Rectal smooth muscle tissue (tissue), 1 donor: Measurements from ENCODE around the gene RNU2-1.

Experiments used
- H3K27ac ChIP-seq: one replicate; pipeline ENCODE4 v1.7.0; 2013; ENCODE audit warnings: low read depth, low read length, inconsistent platforms
- H3K27me3 ChIP-seq: one replicate; pipeline ENCODE4 v1.7.0; 2013; ENCODE audit warnings: low read length; ENCODE audit not compliant: control insufficient read depth, insufficient read depth
- H3K36me3 ChIP-seq: one replicate; pipeline ENCODE4 v1.7.0; 2013; ENCODE audit warnings: low read length; ENCODE audit not compliant: control insufficient read depth, insufficient read depth
- H3K4me1 ChIP-seq: one replicate; pipeline ENCODE4 v1.7.0; 2013; ENCODE audit warnings: low read length; ENCODE audit not compliant: control insufficient read depth, insufficient read depth
- H3K4me3 ChIP-seq: one replicate; pipeline ENCODE4 v1.7.0; 2013; ENCODE audit warnings: low read length
- H3K9ac ChIP-seq: one replicate; pipeline ENCODE4 v1.7.0; 2013; ENCODE audit warnings: low read length

The RNU2-1 gene

DNA sequence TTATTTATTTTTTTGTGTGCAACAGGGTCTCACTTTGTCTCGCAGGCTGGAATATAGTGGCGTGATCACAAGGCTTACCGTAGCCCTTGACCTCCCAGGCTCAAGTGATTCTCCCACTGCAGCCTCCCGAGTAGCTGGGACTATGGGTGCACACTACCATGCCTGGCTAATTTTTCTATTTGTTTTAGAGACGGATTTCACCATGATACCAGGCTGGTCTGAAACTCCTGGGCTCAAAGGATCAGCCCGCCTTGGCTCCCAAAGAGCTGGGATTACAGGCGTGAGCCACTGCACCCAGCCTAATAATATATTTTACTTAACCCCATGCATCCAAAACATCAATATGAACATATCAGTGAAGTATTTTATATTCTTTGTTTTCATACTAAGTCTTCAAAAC is 7.4 kb downstream of the RNU2-1 start:
- no peak overlapping the region for H3K9ac ChIP-seq
- H3K36me3 ChIP-seq: no peaks in the 10 kb centered on the region
- no peaks in the 10 kb centered on the region for H3K27me3 ChIP-seq
- no peaks in the 10 kb centered on the region for H3K4me1 ChIP-seq
- H3K27ac ChIP-seq: no peak overlapping the region
- no peak overlapping the region for H3K4me3 ChIP-seq

GRCh38 chr17:43224146-43224705 is 9.6 kb downstream of the RNU2-1 start:
- no peaks in the 10 kb centered on the region for H3K27me3 ChIP-seq
- no peak overlapping the region for H3K9ac ChIP-seq
- no peak overlapping the region for H3K27ac ChIP-seq
- no peak overlapping the region for H3K4me3 ChIP-seq
- H3K36me3 ChIP-seq: no peaks in the 10 kb centered on the region
- H3K4me1 ChIP-seq: no peaks in the 10 kb centered on the region

DNA sequence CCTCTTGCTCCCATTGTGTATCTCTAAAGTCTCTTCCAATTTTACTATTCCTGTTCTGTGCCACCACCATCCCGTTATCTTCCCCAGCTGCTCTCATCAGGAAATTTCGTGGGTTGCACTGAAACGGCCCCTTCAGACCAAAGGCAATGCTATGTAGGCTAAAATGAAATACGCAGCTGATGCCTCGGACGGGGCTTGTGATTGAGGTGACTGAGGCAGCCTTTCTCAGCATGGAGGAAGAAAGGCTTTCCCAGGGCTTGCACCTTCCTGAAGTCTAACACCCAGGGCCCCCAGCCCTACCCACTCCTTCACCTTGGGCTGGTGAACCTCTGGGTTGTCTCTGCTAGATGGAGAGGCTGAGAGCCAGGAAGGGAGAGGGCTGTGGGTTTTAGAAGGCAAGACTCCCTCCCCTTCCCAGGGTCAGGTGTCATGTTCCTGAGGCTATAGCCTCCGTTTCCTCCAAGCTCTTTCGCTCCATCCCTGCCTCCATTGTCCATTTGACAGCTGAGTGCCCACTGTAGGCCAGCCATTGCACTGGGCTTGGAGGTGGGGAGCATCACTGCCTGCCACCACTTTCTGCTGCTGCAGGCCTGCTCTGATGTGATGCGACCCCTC is 13.2 kb downstream of the RNU2-1 start:
- no peak overlapping the region for H3K4me3 ChIP-seq
- H3K27ac ChIP-seq: no peak overlapping the region
- H3K9ac ChIP-seq: no peak overlapping the region
- no peaks in the 10 kb centered on the region for H3K4me1 ChIP-seq
- no peaks in the 10 kb centered on the region for H3K27me3 ChIP-seq
- H3K36me3 ChIP-seq: peaks cover 4% of the 10 kb centered on the region

GRCh38 chr17:43219746-43220380 is 13.9 kb downstream of the RNU2-1 start:
- Histone ChIP-seq H3K9ac (no peak overlapping the region), H3K36me3 (peaks cover 6% of the 10 kb centered on the region), H3K4me3 (no peak overlapping the region), H3K4me1 (no peaks in the 10 kb centered on the region), H3K27me3 (no peaks in the 10 kb centered on the region), H3K27ac (no peak overlapping the region)

- H3K27me3 ChIP-seq: no peaks in the 10 kb centered on the region
- no peak overlapping the region for H3K9ac ChIP-seq
- H3K36me3 ChIP-seq: peaks cover 6% of the 10 kb centered on the region
- H3K27ac ChIP-seq: no peak overlapping the region
- no peak overlapping the region for H3K4me3 ChIP-seq
- H3K4me1 ChIP-seq: no peaks in the 10 kb centered on the region
These were observed 14.8 kb downstream of the RNU2-1 start for GRCh38 chr17:43219001-43219400.

DNA sequence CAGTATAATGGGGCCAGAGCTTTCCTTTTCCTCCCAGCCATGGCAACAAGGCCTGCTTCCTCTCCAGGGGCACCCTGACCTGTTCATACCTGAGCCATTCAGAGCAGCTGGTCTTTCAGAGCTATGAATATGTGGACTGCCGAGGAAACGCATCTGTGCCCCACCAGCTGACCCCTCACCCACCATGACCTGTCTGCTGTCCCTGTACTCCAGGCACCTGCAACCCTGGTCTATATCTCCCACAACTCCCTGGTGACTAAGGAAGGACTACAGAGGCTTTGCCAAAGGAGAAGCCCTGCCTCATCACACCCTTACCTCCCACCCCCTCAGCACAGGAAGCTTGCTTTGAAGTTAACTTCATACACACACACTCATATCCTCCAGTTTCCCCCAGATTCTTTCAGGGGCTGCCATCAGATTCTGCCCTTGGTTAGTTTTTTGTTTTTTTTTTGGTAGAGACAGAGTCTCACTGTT is 16.1 kb downstream of the RNU2-1 start:
- Histone ChIP-seq H3K27ac (no peak overlapping the region), H3K4me1 (no peaks in the 10 kb centered on the region), H3K36me3 (peaks cover 10% of the 10 kb centered on the region)

GRCh38 chr17:43216762-43217613 is 16.8 kb downstream of the RNU2-1 start:
- Histone ChIP-seq H3K4me1 (peaks cover 3% of the 10 kb centered on the region), H3K36me3 (peaks cover 10% of the 10 kb centered on the region)

More for the DNA sequence above, 16.1 kb downstream of the RNU2-1 start:
- Histone ChIP-seq H3K9ac (no peak overlapping the region), H3K4me3 (no peak overlapping the region), H3K27me3 (no peaks in the 10 kb centered on the region)

DNA sequence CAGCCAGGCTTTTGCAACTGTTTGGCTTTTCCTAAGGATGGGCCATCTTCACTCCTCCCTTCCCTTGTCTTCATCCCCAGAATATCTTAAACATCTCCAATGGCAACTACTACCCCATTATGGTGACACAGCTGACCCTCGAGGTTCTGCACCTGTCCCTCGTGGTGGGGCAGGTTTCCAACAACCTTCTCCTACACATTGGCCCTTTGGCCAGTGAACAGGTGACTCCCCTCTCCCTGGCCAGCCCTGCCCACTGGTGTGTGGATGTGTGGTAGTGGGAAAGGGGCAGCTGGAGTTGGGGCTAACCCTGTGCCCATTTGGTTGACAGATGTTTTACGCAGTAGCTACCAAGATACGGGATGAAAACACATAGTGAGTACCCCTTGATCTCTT is 17.4 kb downstream of the RNU2-1 start:
- Histone ChIP-seq H3K36me3 (peaks cover 10% of the 10 kb centered on the region), H3K27me3 (no peaks in the 10 kb centered on the region), H3K4me1 (peaks cover 3% of the 10 kb centered on the region), H3K4me3 (no peak overlapping the region), H3K27ac (no peak overlapping the region), H3K9ac (no peak overlapping the region)

More at GRCh38 chr17:43216762-43217613, 16.8 kb downstream of the RNU2-1 start:
- no peak overlapping the region for H3K9ac ChIP-seq
- H3K27ac ChIP-seq: no peak overlapping the region
- no peaks in the 10 kb centered on the region for H3K27me3 ChIP-seq
- H3K4me3 ChIP-seq: no peak overlapping the region

DNA sequence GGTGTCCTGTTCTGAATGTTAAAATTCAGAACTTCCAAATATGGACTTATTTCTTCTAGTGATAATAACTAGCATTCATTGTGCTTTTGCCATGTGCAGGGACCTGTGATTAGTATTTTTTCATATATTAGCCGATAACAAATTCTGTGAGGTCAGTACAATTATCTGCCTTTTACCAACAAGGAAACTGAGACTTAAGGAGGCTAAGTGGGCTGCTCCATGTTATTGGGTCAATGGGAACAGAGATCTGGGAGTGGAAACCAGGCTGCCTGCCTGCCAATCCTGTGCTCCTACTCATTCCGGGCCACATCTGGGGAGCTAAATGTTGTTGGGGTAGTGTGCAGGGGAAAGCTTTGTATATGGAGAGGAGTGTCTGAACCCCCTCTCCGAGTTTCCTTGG is 18.4 kb downstream of the RNU2-1 start:
- H3K4me3 ChIP-seq: no peak overlapping the region
- no peak overlapping the region for H3K27ac ChIP-seq
- no peak overlapping the region for H3K9ac ChIP-seq
- no peaks in the 10 kb centered on the region for H3K27me3 ChIP-seq
- H3K4me1 ChIP-seq: peaks cover 3% of the 10 kb centered on the region
- H3K36me3 ChIP-seq: peaks cover 10% of the 10 kb centered on the region

- peaks cover 11% of the 10 kb centered on the region for H3K36me3 ChIP-seq
- peaks cover 3% of the 10 kb centered on the region for H3K4me1 ChIP-seq
- H3K27me3 ChIP-seq: no peaks in the 10 kb centered on the region
- no peak overlapping the region for H3K27ac ChIP-seq
- no peak overlapping the region for H3K9ac ChIP-seq
- no peak overlapping the region for H3K4me3 ChIP-seq
These were observed 20.2 kb downstream of the RNU2-1 start for GRCh38 chr17:43213545-43213944.

DNA sequence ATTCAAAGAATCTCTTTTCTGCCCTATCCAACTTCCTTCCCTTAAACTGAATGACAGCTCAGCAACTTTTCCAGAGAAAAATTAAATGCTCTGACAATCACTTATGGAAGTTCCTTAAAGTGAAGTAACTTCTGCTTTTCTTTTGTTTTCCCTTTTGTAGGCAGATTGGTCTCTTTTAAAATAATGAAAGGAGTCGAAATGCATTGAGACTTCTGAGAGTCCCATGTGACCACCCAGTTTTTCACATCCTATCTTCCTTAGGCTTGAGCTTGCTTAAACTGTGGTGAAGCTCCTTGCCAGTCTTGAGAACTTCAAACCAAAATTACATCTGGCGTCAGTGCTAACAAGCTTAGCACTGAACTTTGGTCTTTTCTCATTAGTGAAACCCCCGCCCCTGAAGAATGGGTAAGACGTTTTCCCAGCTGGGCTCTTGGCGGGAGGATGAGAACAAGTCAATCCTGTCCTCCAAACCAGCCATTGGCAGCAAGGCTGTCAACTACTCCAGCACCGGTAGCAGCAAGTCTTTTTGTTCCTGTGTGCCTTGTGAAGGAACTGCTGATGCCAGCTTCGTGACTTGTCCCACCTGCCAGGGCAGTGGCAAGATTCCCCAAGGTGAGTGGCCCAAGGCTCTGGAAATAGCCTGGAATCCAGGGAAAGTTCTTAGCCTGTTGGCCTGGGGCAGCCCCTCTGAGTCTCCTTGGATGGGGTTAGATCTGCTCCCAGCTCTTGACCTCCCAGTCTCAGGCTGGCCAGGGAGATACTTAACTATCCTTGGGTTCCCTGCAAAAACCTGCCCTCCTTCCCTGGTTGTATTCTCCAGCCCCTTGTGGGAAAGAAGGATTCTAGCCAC is 20.9 kb downstream of the RNU2-1 start:
- peak overlapping the region; percentile 89 for H3K4me3 ChIP-seq
- H3K36me3 ChIP-seq: peaks cover 11% of the 10 kb centered on the region
- peaks cover 3% of the 10 kb centered on the region for H3K4me1 ChIP-seq
- H3K9ac ChIP-seq: no peak overlapping the region
- H3K27me3 ChIP-seq: no peaks in the 10 kb centered on the region
- no peak overlapping the region for H3K27ac ChIP-seq
